GM12865 (cell line): ENCODE data around the gene MAGI1.
A peak's percentile ranks its signal among the peaks of the same experiment; 100 is the strongest.

Source experiments
- DNase-seq: peaks from one replicate; pipeline ENCODE4 v3.0.0; 2010; ENCODE audit warnings: low read depth
- H3K4me3 ChIP-seq: 2 replicates; pipeline ENCODE4 v1.5.1; 2011; ENCODE audit warnings: mild to moderate bottlenecking, low read depth, low read length, control low read depth
- CTCF ChIP-seq: IDR thresholded peaks from 2 replicates; pipeline ENCODE4 v1.5.1; 2011; ENCODE audit warnings: low read length, control low read depth, low read depth, inconsistent platforms; ENCODE audit not compliant: insufficient read depth; ENCODE audit errors: missing control alignments

Gene MAGI1

GRCh38 chr3:65734382-65734781, 304.3 kb downstream of the MAGI1 start:
- TF ChIP-seq CTCF = no peak
- no peak for DNase-seq
- no peak overlapping the region for H3K4me3 ChIP-seq

GRCh38 chr3:65733459-65733858, 305.3 kb downstream of the MAGI1 start:
- no peak for DNase-seq
- TF ChIP-seq CTCF = no peak
- H3K4me3 ChIP-seq = no peak overlapping the region

- H3K4me3 ChIP-seq = no peak overlapping the region
- TF ChIP-seq CTCF = peak; percentile 75
- peak; percentile 49 for DNase-seq
Observed at GRCh38 chr3:65732051-65732935, 306.4 kb downstream of the MAGI1 start.

GRCh38 chr3:65730449-65730848, 308.3 kb downstream of the MAGI1 start:
- DNase-seq = no peak
- no peak for TF ChIP-seq CTCF
- no peak overlapping the region for H3K4me3 ChIP-seq

GRCh38 chr3:65729973-65730372, 308.7 kb downstream of the MAGI1 start:
- H3K4me3 ChIP-seq = no peak overlapping the region
- no peak for TF ChIP-seq CTCF
- no peak for DNase-seq

GRCh38 chr3:65729555-65729954, 309.2 kb downstream of the MAGI1 start:
- no peak for TF ChIP-seq CTCF
- H3K4me3 ChIP-seq = no peak overlapping the region
- DNase-seq = no peak

- H3K4me3 ChIP-seq = no peak overlapping the region
- TF ChIP-seq CTCF = no peak
- DNase-seq = no peak
Observed at GRCh38 chr3:65728138-65728537, 310.6 kb downstream of the MAGI1 start.
